HG03159 (cell line): Measurements from ENCODE around the gene ANKRD11.

Source experiments
- ATAC-seq: cut with Tn5 transposase; IDR thresholded peaks from one replicate; pipeline ENCODE4 v1.9.1; 2021; ENCODE audit warnings: mild to moderate bottlenecking, moderate library complexity; ENCODE audit not compliant: unreplicated experiment

ANKRD11 gene

DNA sequence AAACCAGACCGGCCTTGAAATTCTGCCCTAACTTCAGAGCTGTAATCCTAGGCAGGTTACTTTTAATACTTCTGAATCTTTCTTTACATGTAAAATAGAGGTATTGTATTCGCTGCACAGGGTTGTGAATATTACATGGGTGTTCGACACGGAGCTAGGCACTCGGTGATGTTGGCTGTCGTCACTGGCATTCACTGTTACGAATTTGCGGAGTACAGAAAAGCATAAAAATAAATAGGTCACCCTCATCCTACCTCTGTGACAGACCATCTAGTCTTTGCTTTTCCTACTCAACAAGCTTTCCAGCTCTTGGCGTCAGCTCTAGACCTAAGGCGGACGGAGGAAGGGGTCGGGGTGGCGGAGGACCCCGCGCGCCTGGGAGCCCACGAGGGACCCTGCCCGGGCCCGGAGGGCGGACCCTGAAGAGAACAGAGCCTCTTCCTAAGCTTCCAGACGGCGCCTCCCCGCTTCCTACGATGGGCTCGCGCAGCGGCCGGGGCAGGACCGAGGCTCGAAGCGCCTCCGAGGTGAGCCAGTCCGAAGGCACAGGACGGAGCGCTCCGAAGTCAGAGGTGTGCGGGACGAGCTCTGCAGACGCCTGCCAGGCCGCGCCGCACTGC, 17.0 kb upstream of the ANKRD11 start:
- ATAC-seq, result peak; percentile 12

DNA sequence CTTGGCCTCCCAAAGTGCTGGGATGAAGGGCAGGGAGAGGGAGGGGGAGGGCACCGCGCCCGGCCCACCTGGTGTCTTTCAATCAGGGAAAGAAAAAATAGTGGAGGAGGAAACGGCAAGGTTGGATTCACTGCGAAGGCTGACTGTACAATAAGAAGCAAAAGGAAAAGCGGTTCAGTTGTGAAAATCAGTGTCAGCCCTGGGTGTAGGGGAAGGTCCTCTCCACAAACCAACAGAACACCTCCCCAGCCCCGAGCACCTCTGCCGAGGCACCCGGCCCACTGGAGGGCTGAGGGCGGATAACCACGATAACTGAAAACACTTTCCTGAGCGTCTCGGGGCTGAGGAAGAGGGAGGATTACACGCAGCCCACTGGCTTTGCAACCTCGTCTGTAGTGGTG, 16.4 kb upstream of the ANKRD11 start:
- no peak for ATAC-seq

DNA sequence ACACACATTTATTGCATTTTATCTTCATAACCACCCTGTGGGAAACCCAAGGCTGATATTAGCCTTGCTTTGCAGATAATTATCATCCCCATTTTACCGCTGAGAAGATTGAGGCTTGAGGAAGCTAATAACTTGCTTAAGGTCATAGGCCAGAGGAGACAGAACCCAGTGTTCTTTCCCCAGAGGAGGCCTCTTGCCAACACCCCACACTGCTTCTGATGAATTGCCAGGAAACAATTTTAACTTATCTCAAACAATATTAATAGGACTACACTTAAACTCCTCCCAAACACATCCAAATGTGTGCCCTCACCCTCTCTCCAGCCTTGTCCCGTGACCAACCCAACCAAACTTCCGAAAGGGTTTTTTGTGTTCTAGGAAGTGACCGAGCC, 15.7 kb upstream of the ANKRD11 start:
- ATAC-seq, result no peak

DNA sequence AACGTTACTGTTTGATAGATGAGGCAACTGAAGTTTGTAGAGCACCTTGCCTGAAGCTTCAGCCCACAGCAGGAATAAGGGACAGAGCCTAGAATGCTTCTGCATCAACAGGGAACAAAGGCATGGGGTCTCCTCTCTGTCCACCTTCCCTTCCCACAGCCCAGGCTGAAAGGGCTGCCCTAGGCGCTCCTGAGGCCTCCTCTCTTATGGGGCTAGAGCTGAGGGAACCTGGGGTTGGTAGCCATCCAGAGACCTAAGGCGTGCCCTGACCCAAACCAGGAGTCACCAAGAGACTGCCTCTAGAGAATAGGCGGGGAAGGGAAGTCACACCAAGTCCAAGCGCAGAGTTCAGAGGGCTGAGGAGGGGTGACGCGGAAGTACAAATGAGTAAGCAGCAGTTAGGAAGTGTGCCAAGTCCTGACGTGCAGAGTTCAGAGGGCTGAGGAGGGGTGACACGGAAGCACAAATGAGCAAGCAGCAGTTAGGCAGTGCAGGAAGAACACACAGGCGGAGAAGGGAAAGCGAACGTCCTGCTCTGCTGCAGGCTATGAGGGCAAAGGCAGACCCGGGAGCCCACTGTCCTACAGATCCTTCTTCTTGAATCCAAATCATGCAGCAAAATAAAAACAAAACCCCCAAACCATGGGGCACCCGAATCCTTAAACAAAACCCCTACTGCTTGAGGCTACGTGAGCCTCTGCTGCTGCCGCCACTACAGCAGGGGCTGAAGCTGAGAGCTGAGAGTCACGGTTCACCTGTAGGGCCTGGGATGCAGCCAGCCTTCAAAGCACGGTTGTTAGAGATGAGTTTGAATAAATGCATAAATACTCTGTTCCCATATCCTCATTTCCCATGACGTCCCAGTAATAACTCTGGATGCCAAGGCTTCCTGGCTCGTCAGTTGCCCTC, 15.1 kb upstream of the ANKRD11 start:
- peak; percentile 42 for ATAC-seq

DNA sequence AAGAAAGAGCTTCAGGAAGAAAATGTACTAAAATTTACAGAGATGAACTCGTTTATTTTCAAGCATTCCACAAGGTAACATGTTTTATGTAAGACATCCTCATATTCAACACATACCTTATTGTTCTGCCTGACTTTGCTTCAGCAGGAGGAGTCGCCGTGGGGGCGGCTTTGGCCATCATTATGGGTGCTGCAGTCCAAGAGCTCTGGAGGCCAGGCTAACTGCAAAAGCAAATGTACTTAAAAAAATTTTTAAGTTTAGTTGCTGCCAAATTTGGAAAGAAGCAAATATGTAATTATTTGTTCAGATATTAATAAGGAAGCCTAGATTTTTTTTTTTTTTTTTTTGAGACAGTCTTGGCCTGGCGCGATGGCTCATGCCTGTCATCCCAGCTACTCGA, 13.7 kb upstream of the ANKRD11 start:
- ATAC-seq, result no peak

DNA sequence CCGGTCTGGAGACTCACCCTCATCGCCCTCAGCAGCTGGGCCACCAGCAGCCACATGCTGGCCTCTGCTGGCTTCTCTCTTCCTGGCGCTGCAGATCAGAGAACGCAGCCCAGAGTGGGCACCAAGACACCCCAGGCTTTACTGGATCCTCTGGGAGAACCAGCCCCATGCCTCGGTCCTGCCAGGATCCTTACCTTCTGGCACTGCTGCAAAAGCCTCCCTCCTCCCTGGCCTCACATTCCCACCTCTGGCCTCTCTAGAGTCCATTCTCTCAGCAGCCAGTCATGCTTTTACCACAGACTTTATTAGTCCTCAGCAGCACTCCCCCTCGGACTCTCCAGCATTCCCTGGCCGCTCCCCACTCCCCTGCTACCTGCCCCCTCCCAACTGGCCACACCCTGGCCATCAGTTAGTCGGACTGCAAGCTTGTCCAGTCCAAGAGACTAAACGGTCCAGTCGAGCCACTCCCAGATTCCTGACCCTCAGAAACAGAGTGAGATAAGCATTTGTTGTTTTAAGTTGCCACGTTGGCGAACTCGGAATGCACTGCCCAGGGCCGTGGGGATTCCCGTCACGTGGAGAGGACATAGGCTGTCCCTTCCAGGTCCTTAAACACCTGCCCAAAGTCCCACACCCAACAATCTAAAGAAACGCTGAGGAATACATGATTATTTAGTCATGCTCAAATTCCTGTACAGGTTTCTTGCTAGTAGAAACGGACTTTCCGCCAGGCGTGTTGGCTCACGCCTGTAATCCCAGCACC, 11.9 kb upstream of the ANKRD11 start:
- no peak for ATAC-seq

DNA sequence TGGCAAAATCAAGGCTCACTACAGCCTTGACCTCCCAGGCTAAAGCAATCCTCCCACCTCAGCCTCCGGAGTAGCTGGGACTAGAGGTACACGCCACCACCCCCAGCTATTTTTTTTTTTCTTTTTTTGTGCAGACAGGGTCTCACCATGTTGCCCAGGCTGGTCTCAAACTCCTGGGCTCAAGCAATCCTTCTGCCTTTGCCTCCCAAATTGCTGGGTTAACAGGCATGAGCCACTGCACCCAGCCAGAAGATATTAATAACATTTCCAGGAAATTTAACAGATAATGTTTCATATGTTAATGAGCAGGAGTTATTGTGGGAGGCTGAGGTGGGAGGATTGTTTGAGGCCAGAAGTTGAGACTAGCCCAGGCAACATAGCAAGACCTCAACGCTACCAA, 9.4 kb upstream of the ANKRD11 start:
- ATAC-seq, result no peak

DNA sequence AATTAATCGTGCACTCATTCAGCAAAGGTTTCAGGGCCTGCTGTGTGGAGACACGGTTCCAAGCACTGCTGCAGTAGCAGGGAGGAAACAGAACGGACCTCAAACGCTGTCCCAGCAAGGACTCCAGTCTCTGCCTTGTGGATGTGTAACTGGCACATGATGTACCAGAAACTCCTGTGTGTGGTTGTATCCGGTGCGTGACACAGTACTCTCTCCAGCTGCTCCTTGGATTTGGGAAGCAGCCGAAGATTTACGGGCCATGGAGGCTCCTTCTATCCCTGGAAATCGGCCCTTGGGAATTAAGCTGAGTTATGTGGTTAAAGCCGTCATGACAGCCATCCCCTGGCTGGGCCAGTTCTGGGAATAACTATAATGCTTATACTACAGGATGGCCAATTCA, 8.5 kb upstream of the ANKRD11 start:
- no peak for ATAC-seq

DNA sequence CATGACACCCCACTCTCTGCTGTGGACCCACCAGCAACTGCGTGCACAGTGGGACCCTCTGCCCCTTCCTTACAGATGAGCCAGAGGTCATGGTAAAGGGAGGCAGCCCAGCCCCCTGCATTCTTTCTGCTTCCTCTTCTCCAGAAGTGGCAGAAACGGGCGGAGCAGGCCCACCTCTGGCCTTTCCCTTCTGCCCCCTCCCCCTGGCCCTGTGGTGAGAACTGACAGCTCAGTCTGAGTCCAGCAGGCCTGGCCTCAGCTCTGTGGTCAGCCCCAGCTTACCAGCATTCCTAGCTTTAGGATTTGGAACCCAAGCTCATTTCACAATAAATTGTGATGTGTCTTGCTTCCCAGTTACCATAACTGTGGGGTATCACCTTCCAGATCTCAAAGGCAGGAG, 4.8 kb upstream of the ANKRD11 start:
- ATAC-seq, result no peak

DNA sequence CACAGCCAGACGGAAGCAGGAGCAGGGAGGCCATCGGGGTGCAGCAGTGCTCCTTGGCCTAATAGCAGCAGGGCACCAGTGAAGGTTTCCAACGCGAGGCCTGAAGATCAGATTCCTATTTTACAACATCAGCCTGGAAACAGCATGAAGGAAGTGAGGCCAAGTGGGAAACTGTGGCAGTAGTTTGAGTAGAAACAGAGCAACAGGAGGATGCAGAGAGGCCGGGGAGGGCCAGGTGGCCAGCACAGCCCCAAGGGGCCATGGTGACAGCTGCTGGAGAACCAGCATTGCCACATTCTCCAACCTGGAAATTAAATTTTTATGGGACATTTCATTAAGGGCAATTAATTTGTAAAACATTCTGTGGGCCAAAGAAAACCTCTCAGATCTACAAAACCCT, 3.4 kb upstream of the ANKRD11 start:
- no peak for ATAC-seq

DNA sequence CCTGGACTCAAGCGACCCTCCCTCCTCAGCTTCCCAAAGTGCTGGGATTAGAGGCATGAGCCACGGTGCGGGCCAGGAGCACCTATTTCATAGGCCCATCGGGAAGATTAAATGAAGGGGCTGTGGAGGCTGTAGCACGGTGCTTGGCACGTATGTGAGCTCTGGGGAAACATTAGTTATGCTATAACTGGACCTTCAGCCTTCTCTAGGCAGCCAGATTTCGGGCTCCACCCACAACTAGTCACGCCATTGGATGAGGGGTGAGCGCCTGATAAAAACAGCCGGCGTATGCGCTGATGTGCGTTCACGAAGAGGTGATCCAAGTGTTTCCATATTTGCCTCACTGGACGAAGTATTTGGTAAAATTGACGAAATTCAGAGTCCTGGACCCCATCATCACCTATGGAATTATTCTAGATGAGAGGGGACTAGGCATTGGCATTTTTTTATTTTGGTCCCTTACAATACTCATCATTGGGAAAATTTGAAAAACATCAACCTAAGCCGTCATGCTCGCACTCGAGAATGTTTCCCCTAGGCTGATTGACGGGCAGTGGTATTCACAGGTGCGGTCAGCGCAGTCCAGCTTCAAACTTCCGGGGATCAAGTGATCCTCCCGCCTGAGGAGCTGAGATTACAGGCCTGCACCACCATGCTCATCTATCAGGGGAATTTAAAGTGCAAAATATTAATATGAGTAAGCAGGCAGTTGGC, 1.8 kb upstream of the ANKRD11 start:
- no peak for ATAC-seq

DNA sequence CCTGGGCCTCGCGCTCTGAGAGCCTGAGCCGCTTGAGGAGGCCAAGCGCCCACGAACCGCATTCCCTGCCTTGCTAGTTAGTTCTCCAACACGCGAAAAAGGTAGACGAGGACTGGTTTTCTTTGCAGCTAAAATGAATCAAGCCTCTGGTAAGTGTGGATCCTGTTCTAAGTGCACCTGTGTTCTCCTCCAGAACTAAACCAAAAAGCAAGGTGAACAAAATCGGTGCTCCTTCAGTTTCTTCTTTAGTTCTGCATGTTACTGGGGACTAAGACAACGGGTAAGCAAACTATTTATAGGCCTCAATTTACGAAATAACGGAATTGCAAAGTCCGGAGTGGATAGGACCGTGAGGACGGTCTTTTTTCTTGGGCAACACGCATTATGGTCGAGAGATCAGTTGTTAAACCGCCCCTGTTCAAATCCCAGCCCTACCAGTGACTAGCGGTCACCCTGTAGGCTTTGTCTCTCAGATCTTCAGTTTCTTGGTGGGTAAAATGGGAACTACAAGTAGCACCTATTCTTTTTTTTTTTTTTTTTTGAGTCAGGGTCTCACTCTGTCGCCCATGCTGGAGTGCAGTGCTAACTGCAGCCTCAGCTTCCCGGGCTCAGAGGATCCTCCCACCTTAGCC, 993 bp upstream of the ANKRD11 start:
- ATAC-seq, result no peak

DNA sequence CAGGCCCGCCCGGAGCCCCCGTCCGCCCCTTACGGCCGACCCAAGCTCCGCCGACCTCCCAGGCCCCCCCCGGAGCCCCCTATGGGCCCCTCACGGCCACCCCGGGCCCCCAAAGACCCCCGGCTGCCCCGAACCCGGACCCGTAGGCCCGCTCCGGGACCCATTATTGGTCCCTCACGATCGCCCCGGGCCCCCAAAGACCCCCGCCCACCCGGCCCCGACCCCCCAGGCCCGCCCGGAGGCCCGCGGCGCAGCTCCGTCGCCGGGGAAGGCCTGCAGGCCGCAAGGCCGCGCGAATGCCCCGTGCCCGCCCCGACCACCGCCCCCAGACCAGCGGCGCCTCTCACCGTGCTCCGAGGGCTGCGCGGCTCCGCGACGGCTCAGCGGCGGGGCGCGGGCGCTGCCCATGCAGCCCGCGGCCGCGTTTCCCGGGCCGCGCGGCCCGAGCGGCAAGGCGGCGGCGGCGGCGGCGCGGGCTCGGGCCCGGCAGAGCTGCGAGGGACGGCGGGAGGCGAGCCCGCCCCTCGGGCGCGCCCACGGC, 393 bp downstream of the ANKRD11 start:
- ATAC-seq, result no peak

DNA sequence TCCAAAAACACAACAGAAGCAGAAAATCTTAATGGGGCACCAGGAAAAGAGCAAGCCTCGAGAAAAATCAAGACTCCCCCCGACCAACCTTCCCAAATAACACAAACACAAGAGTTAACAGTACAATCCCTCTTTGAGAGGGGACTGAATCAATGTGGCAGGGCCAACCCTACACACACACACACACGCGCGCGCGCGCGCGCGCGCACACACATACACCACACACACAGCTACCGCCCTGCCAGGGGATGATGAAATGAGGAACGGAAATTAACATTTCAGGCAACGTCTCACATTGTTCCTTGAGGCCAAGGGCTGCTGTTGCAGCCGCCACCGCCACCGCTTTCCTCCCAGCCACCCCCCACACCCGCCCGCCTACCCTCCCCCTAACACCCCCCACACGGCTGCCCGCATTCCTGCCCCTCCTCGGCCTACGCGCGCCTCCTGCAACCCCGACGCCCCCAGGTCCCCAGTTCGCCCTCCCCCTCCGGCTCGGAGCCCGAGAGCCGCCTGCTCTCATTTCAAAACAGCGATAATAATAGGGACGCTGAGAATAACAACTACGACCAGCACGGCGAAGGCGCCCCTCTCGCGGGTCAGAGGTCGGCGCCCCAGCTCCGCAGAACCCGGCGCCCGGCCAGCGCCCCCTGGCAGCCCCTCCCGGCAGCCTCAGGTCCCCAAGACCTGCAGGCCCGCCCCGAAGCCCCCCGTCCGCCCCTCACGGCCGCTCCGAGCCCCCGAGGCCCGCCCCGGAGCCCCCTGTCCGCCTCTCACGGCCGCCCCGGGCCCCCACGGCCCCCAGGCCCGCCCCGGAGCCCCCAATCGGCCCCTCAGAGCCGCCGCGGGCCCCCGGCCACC, 1.1 kb downstream of the ANKRD11 start:
- ATAC-seq, result no peak

DNA sequence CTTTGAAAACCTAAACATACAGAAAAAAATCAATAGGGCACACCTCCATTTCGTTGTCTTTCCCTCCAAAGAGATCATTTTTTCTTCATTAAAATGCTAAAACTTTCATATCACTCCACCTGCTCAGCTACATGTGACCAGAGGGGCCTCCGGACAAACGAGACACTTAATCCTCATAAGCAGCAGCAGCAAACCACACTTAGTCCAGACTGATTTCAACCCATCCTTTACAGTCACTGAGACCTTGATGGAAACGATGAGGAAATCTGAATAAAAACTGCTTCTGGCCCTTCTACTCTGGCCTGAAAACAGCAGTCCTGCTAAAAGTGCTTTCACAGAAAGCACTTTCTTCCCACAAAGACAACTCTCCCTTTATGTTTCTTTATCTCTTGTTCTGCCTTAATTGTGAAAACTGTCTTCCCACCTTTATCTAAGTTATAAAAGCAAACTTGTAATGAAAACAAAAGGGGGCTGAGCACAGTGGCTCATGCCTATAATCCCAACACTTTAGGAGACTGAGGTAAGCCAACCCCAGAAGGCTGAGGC, 4.6 kb downstream of the ANKRD11 start:
- no peak for ATAC-seq

DNA sequence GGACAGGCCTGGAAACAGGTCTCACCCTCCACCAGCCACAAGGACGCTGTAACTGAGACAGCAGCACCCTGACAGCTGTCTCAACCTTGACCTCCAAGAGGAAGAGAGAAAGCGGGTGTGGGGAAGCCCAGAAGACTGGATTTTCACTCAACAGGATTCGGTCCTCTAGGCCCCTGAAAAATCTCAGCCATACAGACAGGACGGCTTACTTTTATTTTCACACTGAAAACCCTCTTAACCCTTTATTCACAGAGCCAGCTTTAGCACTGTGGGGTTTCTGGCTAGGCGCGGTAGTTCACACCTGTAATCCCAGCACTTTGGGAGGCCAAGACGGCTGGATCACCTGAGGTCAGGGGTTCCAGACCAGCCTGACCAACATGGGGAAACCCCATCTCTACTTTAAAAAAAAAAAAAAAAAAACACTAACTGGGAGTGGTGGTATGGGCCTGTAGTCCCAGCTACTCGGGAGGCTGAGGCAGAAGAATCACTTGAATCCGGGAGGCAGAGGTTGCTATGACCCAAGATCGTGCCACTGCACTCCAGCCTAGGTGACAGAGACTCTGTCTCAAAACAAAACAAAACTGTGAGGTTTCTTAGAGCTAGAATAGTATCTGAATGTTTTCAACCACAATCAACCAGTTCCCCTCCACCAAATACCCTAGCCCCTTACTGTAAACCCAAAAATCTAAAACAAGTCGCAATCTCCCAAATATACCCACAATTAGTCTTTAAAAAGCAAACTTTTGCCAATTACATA, 5.3 kb downstream of the ANKRD11 start:
- no peak for ATAC-seq

DNA sequence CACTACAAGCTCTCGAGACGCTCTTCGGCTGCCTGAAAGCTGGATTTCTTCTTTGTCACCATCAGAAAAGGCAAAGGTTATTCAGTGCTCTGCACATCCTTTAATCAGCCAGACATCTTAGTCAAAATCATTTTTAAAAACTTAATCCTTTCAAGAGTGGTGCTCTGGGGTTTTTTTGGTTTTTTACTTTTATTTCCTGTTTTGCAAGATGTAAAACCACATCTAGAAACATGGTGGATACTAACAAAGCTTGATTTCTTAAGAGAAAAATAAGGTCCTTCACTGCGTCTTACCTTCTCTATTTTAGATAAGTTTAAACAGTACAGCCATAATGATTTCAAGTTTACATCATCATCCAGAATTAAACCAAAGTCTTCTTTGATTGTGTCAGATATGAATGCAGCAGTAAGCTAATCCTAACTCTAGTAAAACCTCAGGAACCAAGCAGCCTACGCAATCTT, 6.3 kb downstream of the ANKRD11 start:
- no peak for ATAC-seq

DNA sequence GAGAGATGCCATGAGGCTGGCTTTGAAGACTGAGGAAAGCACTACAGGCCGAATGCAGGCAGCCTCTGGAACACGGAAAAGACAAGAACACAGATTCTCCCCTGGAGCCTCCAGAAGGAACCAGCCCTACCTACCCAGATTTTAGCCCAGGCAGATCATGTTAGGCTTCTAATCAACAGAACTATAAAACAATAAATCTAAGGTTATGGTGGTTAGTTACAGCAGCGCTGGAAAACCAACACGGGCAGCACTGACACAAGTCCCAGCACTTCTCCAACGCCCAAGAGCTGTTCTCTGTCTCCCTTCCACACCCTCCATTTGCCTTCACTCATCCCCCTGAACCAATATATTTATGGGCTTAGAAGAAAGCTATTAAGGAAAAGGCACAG, 7.5 kb downstream of the ANKRD11 start:
- no peak for ATAC-seq
